Measurements from ENCODE around the gene NPTN.

DNA sequence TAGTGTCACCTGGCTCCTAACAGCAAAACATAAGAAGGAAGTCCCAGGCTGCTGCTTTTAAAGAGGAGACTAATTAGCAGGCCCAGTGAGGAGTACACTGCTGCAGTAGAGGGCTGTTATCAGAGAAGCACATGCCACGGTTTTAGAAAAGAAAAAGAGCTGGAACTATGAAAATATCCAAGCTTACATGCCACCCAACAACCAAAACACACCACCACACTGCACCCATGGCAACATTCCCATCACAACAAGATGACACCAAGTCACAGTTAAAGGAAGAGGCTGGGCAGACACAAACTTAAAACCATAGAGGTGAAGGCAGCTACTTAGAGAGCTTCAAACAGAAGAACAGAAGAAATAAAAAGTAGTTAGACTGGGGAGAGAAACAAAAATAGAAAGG is 37.0 kb downstream of the NPTN start:
- no peak for TF ChIP-seq POLR2A (IDR thresholded peaks at IDR 0.05; ENCODE audit: low read depth, low read length)
- no peak for TF ChIP-seq POLR2AphosphoS5 (IDR thresholded peaks at IDR 0.05; ENCODE audit: low read depth, low read length)
